A673 (cell line): Measurements from ENCODE around the gene NPC1L1. TPM values are rescaled to one million over a fixed set of nuclear protein-coding genes. Genes with fewer than 3 reads are reported as not detected.

Source experiments
- BruUV-seq: library from RNA; stranded (reverse); fragments of 400-500 nt; replicated peaks from 2 replicates; lab custom pipeline; 2021; lab: Mats Ljungman, UMichigan
- CTCF ChIA-PET: fragments of 300-600 bp; sonication (Branson Sonifier 250); formaldehyde crosslinking; loops from one replicate; lab custom pipeline; 2022; ENCODE audit warnings: antibody characterized with exemption; lab: Charles Lee
- POLR2A ChIA-PET: fragments of 300-600 bp; sonication (Branson Sonifier 250); formaldehyde crosslinking; loops from one replicate; lab custom pipeline; 2022; ENCODE audit warnings: antibody characterized with exemption; ENCODE audit not compliant: low non-redundant PET; lab: Charles Lee
- DNase-seq: peaks from one replicate; pipeline ENCODE4 v3.0.0-alpha.2; 2015; ENCODE audit warnings: low spot score
- H3K27ac ChIP-seq: fragments of 200-600 bp; sonication (generic); 2 replicates; pipeline ENCODE4 v1.5.1; 2016; ENCODE audit warnings: mixed run types, low read depth, mild to moderate bottlenecking, mixed read lengths, antibody characterized with exemption, low read length; ENCODE audit not compliant: poor library complexity, severe bottlenecking
- H3K27me3 ChIP-seq: fragments of 200-600 bp; sonication (generic); replicated peaks from 2 replicates; pipeline ENCODE4 v1.6.1; 2017; ENCODE audit warnings: mixed run types, low read depth, mild to moderate bottlenecking, mixed read lengths, antibody characterized with exemption, low read length; ENCODE audit not compliant: insufficient read depth, poor library complexity
- H3K36me3 ChIP-seq: fragments of 200-600 bp; sonication (generic); 2 replicates; pipeline ENCODE4 v1.6.1; 2016; ENCODE audit warnings: mixed run types, mild to moderate bottlenecking, mixed read lengths, antibody characterized with exemption, low read length; ENCODE audit not compliant: insufficient read depth, poor library complexity, severe bottlenecking
- H3K4me1 ChIP-seq: fragments of 200-600 bp; sonication (generic); 2 replicates; pipeline ENCODE4 v1.6.1; 2017; ENCODE audit warnings: mixed run types, mild to moderate bottlenecking, mixed read lengths, antibody characterized with exemption, low read length; ENCODE audit not compliant: insufficient read depth, poor library complexity, severe bottlenecking
- H3K4me3 ChIP-seq: fragments of 200-600 bp; sonication (generic); 2 replicates; pipeline ENCODE4 v1.5.1; 2016; ENCODE audit warnings: low read depth, mixed run types, mild to moderate bottlenecking, mixed read lengths, low read length; ENCODE audit not compliant: poor library complexity, severe bottlenecking
- H3K9me3 ChIP-seq: fragments of 200-600 bp; sonication (generic); 2 replicates; pipeline ENCODE4 v1.6.1; 2016; ENCODE audit warnings: mixed run types, low read depth, mild to moderate bottlenecking, mixed read lengths, antibody characterized with exemption, low read length; ENCODE audit not compliant: poor library complexity, severe bottlenecking
- CTCF ChIP-seq: fragments of 300-800, 200-600 bp; sonication (generic); conservative IDR thresholded peaks from 2 replicates; pipeline ENCODE4 v1.5.1; 2017; ENCODE audit warnings: low read depth, mild to moderate bottlenecking, antibody characterized with exemption, low read length, moderate library complexity, mixed read lengths
- EZH2 ChIP-seq: fragments of 200-600 bp; sonication (generic); IDR thresholded peaks from 2 replicates; pipeline ENCODE4 v1.6.1; 2017; ENCODE audit warnings: borderline replicate concordance, low read depth, mild to moderate bottlenecking, mixed read lengths, antibody characterized with exemption, low read length; ENCODE audit not compliant: poor library complexity, severe bottlenecking
- intact Hi-C: fragments of 100-400 bp; cut with micrococcal nuclease; formaldehyde crosslinking; loops from one replicate; pipeline ENCODE4 v1.10.0; 2022; ENCODE audit not compliant: unreplicated experiment
- total RNA-seq: library from RNA; stranded (reverse); gene quantifications from 2 replicates; pipeline ENCODE4 v1.2.3, GENCODE V29; 2021

The NPC1L1 gene
- total RNA-seq, 1 experiment from 2014 or later = not detected

GRCh38 chr7:44539669-44540506, 1.2 kb downstream of the NPC1L1 start:
- no peak for TF ChIP-seq CTCF
- no peak for TF ChIP-seq EZH2
- CTCF ChIA-PET = no interaction called here
- POLR2A ChIA-PET = no interaction called here
- H3K27ac ChIP-seq = no peak overlapping the region
- intact Hi-C loops = no loop called here
- no peak overlapping the region for H3K4me3 ChIP-seq
- no peaks in the 10 kb centered on the region for H3K36me3 ChIP-seq
- BruUV-seq = no TSS peak
- DNase-seq = no peak
- H3K9me3 ChIP-seq = no peaks in the 10 kb centered on the region
- H3K27me3 ChIP-seq = no peaks in the 10 kb centered on the region
- no peaks in the 10 kb centered on the region for H3K4me1 ChIP-seq

- ChIA-PET CTCF (interaction anchor here (0.7 kb wide), 1 partner anchor 109 kb away, joined by 3 read pairs; no protein-coding TSS in a partner anchor), POLR2A (no interaction called here)
- Histone ChIP-seq H3K36me3 (no peaks in the 10 kb centered on the region), H3K27ac (no peak overlapping the region), H3K4me1 (no peaks in the 10 kb centered on the region), H3K27me3 (no peaks in the 10 kb centered on the region), H3K9me3 (no peaks in the 10 kb centered on the region), H3K4me3 (no peak overlapping the region)
- TF ChIP-seq CTCF = no peak
- no peak for TF ChIP-seq EZH2
- DNase-seq = no peak
- intact Hi-C loops = no loop called here
- BruUV-seq = no TSS peak
Observed at GRCh38 chr7:44538798-44539668, 2.1 kb downstream of the NPC1L1 start.

GRCh38 chr7:44538093-44538797, 2.9 kb downstream of the NPC1L1 start:
- TF ChIP-seq EZH2 (no peak), CTCF (no peak)
- no peak overlapping the region for H3K4me3 ChIP-seq
- BruUV-seq = no TSS peak
- ChIA-PET CTCF (interaction anchor here (0.7 kb wide), 1 partner anchor 109 kb away, joined by 3 read pairs; no protein-coding TSS in a partner anchor), POLR2A (no interaction called here)
- intact Hi-C loops = no loop called here
- no peaks in the 10 kb centered on the region for H3K27me3 ChIP-seq
- no peaks in the 10 kb centered on the region for H3K4me1 ChIP-seq
- no peaks in the 10 kb centered on the region for H3K9me3 ChIP-seq
- no peak for DNase-seq
- no peak overlapping the region for H3K27ac ChIP-seq
- no peaks in the 10 kb centered on the region for H3K36me3 ChIP-seq
